K562 (cell line): ENCODE data around the gene CHCHD10. TPM values are rescaled to one million over a fixed set of nuclear protein-coding genes. Genes with fewer than 3 reads are reported as not detected.

Source experiments
- ATF4 ChIP-seq: fragments of 450-650 bp; formaldehyde crosslinking; IDR thresholded peaks from 2 replicates; pipeline ENCODE4 v1.4.0; 2022; ENCODE audit warnings: mild to moderate bottlenecking, moderate library complexity
- CEBPG ChIP-seq, 3 experiments: fragments of 200-800 bp in 1 of 3; sonication (Bioruptor generic) in 1 of 3; sonication (generic) in 1 of 3; formaldehyde crosslinking in 1 of 3; IDR thresholded peaks in 2 of 3; conservative IDR thresholded peaks in 1 of 3; 2 replicates each; pipeline versions ENCODE4 v1.6.1 to v1.8.0; 2016 to 2022; ENCODE audit warnings: missing compliant biosample characterization in 2 of 3, missing genetic modification characterization in 2 of 3, mild to moderate bottlenecking in 1 of 3, missing genetic modification reagents in 1 of 3
- DDX20 ChIP-seq: fragments of 450-650 bp; IDR thresholded peaks from 2 replicates; pipeline ENCODE4 v1.6.1; 2016; ENCODE audit warnings: missing genetic modification characterization, low read depth, mild to moderate bottlenecking, missing compliant biosample characterization, moderate library complexity
- EP300 ChIP-seq: IDR thresholded peaks from 2 replicates; pipeline ENCODE4 v1.6.1; 2012; ENCODE audit warnings: low read length, improper control_type of control experiment
- HLTF ChIP-seq: fragments of 450-650 bp; IDR thresholded peaks from 2 replicates; pipeline ENCODE4 v1.6.1; 2016
- HNRNPH1 ChIP-seq: fragments of 200-400 bp; formaldehyde crosslinking; optimal IDR thresholded peaks from 2 replicates; pipeline ENCODE3; 2017; ENCODE audit warnings: low read depth, mild to moderate bottlenecking, low read length, moderate library complexity
- KLF6 ChIP-seq: fragments of 250-450 bp; sonication (Bioruptor Pico); IDR thresholded peaks from 2 replicates; pipeline ENCODE4 v1.4.0; 2020; ENCODE audit warnings: mild to moderate bottlenecking, moderate library complexity, borderline replicate concordance
- LCOR ChIP-seq: sonication (generic); formaldehyde crosslinking; IDR thresholded peaks from 2 replicates; pipeline ENCODE4 v1.8.0; 2022; ENCODE audit warnings: mild to moderate bottlenecking, missing genetic modification reagents
- NR0B1 ChIP-seq: fragments of 450-650 bp; IDR thresholded peaks from one replicate; pipeline ENCODE4 v1.6.1; 2018; ENCODE audit warnings: mild to moderate bottlenecking, moderate library complexity; ENCODE audit not compliant: partially characterized antibody
- NR2C1 ChIP-seq, 2 experiments: fragments of 450-650 bp; IDR thresholded peaks; 2 replicates each; pipeline ENCODE4 v1.6.1; 2017; ENCODE audit warnings: mild to moderate bottlenecking in 2 of 2, antibody characterized with exemption in 1 of 2, inconsistent platforms in 1 of 2, missing compliant biosample characterization in 1 of 2, missing genetic modification characterization in 1 of 2
- NR2C2 ChIP-seq, 2 experiments: fragments of 200-800 bp in 1 of 2; sonication (Bioruptor generic) in 1 of 2; sonication (generic) in 1 of 2; formaldehyde crosslinking in 1 of 2; IDR thresholded peaks; 2 replicates each; pipeline versions ENCODE4 v1.6.1 to v1.8.0; 2016 to 2022; ENCODE audit warnings: mild to moderate bottlenecking in 1 of 2, missing compliant biosample characterization in 1 of 2, missing genetic modification characterization in 1 of 2, missing genetic modification reagents in 1 of 2
- POLR2AphosphoS5 ChIP-seq: IDR thresholded peaks from 2 replicates; pipeline ENCODE4 v1.6.1; 2011; ENCODE audit warnings: mild to moderate bottlenecking, low read depth, low read length, moderate library complexity; ENCODE audit not compliant: control insufficient read depth, insufficient read depth
- POLR2G ChIP-seq: fragments of 200-400 bp; formaldehyde crosslinking; IDR thresholded peaks from 2 replicates; pipeline ENCODE4 v1.6.1; 2017; ENCODE audit warnings: low read depth, mild to moderate bottlenecking, antibody characterized with exemption, low read length, moderate library complexity
- PRMT5 ChIP-seq: sonication (generic); formaldehyde crosslinking; IDR thresholded peaks from 2 replicates; pipeline ENCODE4 v1.5.0; 2020; ENCODE audit warnings: missing genetic modification reagents
- RBM22 ChIP-seq: fragments of 200-400 bp; formaldehyde crosslinking; IDR thresholded peaks from 2 replicates; pipeline ENCODE4 v1.6.1; 2018; ENCODE audit warnings: low read length, low read depth; ENCODE audit not compliant: poor library complexity, severe bottlenecking
- SETDB1 ChIP-seq: IDR thresholded peaks from one replicate; pipeline ENCODE4 v1.6.1; 2012; ENCODE audit warnings: low read length, control low read depth, inconsistent platforms
- SMAD3 ChIP-seq: fragments of 450-650 bp; formaldehyde crosslinking; conservative IDR thresholded peaks from 2 replicates; pipeline ENCODE4 v1.4.0; 2020; ENCODE audit warnings: mild to moderate bottlenecking
- SRSF1 ChIP-seq: fragments of 200-400 bp; formaldehyde crosslinking; IDR thresholded peaks from 2 replicates; pipeline ENCODE4 v1.6.1; 2017; ENCODE audit warnings: mild to moderate bottlenecking, low read depth, low read length, moderate library complexity
- TGIF2 ChIP-seq: sonication (generic); formaldehyde crosslinking; IDR thresholded peaks from 2 replicates; pipeline ENCODE4 v1.8.1; 2022; ENCODE audit warnings: mild to moderate bottlenecking, missing genetic modification reagents, moderate library complexity
- U2AF2 ChIP-seq: fragments of 200-400 bp; formaldehyde crosslinking; optimal IDR thresholded peaks from 2 replicates; pipeline ENCODE3; 2017; ENCODE audit warnings: low read depth, mild to moderate bottlenecking, low read length
- ZC3H4 ChIP-seq: sonication (generic); formaldehyde crosslinking; IDR thresholded peaks from 2 replicates; pipeline ENCODE4 v1.9.0; 2021; ENCODE audit warnings: missing genetic modification reagents, borderline replicate concordance
- ZNF23 ChIP-seq: fragments of 250-450 bp; sonication (Bioruptor Pico); IDR thresholded peaks from 2 replicates; pipeline ENCODE4 v1.4.0; 2020; ENCODE audit warnings: mild to moderate bottlenecking
- ZNF41 ChIP-seq: fragments of 250-450 bp; sonication (Bioruptor Pico); conservative IDR thresholded peaks from 2 replicates; pipeline ENCODE4 v1.4.0; 2020; ENCODE audit warnings: mild to moderate bottlenecking
- polyA plus RNA-seq, 8 experiments: library from polyadenylated mRNA; depleted of rRNA in 4 of 8; stranded (reverse) in 5 of 8; unstranded in 3 of 8; fragments of >200 nt; fragmentation: Nextera tagmentation in 2 of 8; fragmentation: Illumina TruSeq in 1 of 8; extraction: Ambion mirVana in 2 of 8; extraction: Trizol in 1 of 8; gene quantifications; 2 replicates each; pipeline versions ENCODE4 v1.2.1 to v1.2.3, GENCODE V29; 2011 to 2014; ENCODE audit warnings: inconsistent platforms in 1 of 8, missing spikeins in 1 of 8
- total RNA-seq, 7 experiments: library from RNA; depleted of rRNA in 6 of 7; stranded (reverse); fragments of >200 nt in 6 of 7; fragmentation: Illumina TruSeq in 2 of 7; extraction: Trizol in 2 of 7; gene quantifications; 2 replicates each; pipeline versions ENCODE4 v1.2.1 to v1.2.3, GENCODE V29; 2011 to 2021; ENCODE audit warnings: low replicate concordance in 1 of 7

CHCHD10 gene
- total and polyA plus RNA-seq, 9 of the 15 experiments (the other 6 are each of a cell fraction or from before 2014, with no cell fraction given), result 15.2 to 292 (median 102) TPM

- TF ChIP-seq ATF4 (CRISPR knock-in tag), result peak; percentile 59; the same call in 1 of the 2 replicates
- TF ChIP-seq SETDB1, result no peak
- TF ChIP-seq EP300, result peak; percentile 14; the same call in 1 of the 2 replicates
- TF ChIP-seq PRMT5 (CRISPR knock-in tag), result no peak
- TF ChIP-seq LCOR (CRISPR knock-in tag), result no peak
- TF ChIP-seq DDX20 (tag), result no peak
- no peak for TF ChIP-seq NR2C2 (CRISPR knock-in tag; IDR thresholded peaks at IDR 0.05)
- peak; percentile 57 for TF ChIP-seq NR2C2 (tag; IDR thresholded peaks at IDR 0.05)
- TF ChIP-seq CEBPG (CRISPR knock-in tag; IDR thresholded peaks at IDR 0.05), result peak; percentile 83
- peak in 1 of 2 experiments; percentile 83; a peak in 2 of 4 replicates for TF ChIP-seq CEBPG (tag; conservative IDR thresholded peaks at IDR 0.05 in 1 of 2, IDR thresholded peaks at IDR 0.05 in 1 of 2)
- no peak for TF ChIP-seq U2AF2
- no peak for TF ChIP-seq SMAD3 (CRISPR knock-in tag)
- TF ChIP-seq TGIF2 (CRISPR knock-in tag), result no peak
- no peak; the same call in 1 of the 2 replicates for TF ChIP-seq NR2C1 (IDR thresholded peaks at IDR 0.05)
- peak; percentile 75 for TF ChIP-seq NR2C1 (tag; IDR thresholded peaks at IDR 0.05)
- TF ChIP-seq NR0B1, result no peak
- no peak for TF ChIP-seq HNRNPH1
- no peak for TF ChIP-seq ZC3H4
- TF ChIP-seq ZNF41 (CRISPR knock-in tag), result no peak
- no peak for TF ChIP-seq KLF6 (CRISPR knock-in tag)
- TF ChIP-seq POLR2AphosphoS5, result no peak
- TF ChIP-seq SRSF1, result no peak
- peak; percentile 43; the same call in 1 of the 2 replicates for TF ChIP-seq POLR2G
- no peak for TF ChIP-seq ZNF23
- TF ChIP-seq RBM22, result no peak
- TF ChIP-seq HLTF, result no peak
These were observed 2.6 kb downstream of the CHCHD10 start (continued) for GRCh38 chr22:23764899-23765881.
